GM12892 (cell line): Measurements from ENCODE around the gene LINC00632.

Source experiments
- POLR2A ChIP-seq: IDR thresholded peaks from 2 replicates; pipeline ENCODE4 v1.6.1; 2011; ENCODE audit warnings: low read depth, low read length, control low read depth
- POLR2AphosphoS5 ChIP-seq: IDR thresholded peaks from 2 replicates; pipeline ENCODE4 v1.6.1; 2011; ENCODE audit warnings: low read depth, low read length, control low read depth

DNA sequence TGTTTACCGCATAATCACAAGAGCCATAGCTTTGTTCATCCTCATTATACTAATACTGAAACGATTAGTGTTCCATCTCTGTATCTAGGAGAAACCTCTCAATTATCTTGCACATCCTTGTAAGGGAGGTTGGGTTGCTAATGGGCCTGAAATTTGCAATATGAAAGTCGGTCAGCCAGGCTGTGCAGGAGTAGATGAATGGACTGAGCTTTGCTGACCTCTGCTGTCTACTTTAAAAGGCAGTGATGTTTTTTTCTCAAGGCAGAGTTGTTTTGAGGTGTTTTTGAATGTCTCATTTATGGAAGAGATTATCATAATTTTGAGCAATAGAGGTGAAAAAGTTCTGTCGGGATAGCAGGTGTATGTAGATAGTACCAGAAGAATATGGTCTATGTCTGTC lies 47.9 kb upstream of the LINC00632 start:
- TF ChIP-seq POLR2A (no peak), POLR2AphosphoS5 (no peak)
